DOHH2 (cell line): ENCODE data around the gene KIAA1549.

Experiments used
- CTCF ChIP-seq: fragments of 200-600 bp; sonication (generic); IDR thresholded peaks from one replicate; pipeline ENCODE4 v1.5.1; 2014; ENCODE audit warnings: antibody characterized with exemption, mild to moderate bottlenecking, low read depth, low read length; ENCODE audit not compliant: poor library complexity, severe bottlenecking
- EZH2phosphoT487 ChIP-seq: fragments of 200-600 bp; sonication (generic); IDR thresholded peaks from 2 replicates; pipeline ENCODE4 v1.6.1; 2017; ENCODE audit warnings: borderline replicate concordance, mild to moderate bottlenecking, antibody characterized with exemption, low read length, moderate library complexity, mixed read lengths

GRCh38 chr7:138929969-138930368 lies 51.2 kb downstream of the KIAA1549 start:
- no peak for TF ChIP-seq CTCF
- no peak for TF ChIP-seq EZH2phosphoT487
